Keratinocyte (primary cell): ENCODE measurements around the gene RNF121.

Source experiments
- CTCF ChIP-seq, 3 experiments: IDR thresholded peaks in 1 of 3; conservative IDR thresholded peaks in 1 of 3; optimal IDR thresholded peaks in 1 of 3; 2 replicates in 2 of 3; 3 replicates in 1 of 3; pipeline versions ENCODE3 to v1.5.1; 2011; ENCODE audit warnings: low read length in 3 of 3, mild to moderate bottlenecking in 3 of 3, moderate library complexity in 2 of 3, control low read depth in 1 of 3, inconsistent platforms in 1 of 3; ENCODE audit not compliant: insufficient read depth in 2 of 3; ENCODE audit errors: extremely low read depth in 1 of 3
- EZH2 ChIP-seq: IDR thresholded peaks from one replicate; pipeline ENCODE4 v1.6.1; 2012; ENCODE audit warnings: inconsistent platforms, mild to moderate bottlenecking, low read length, moderate library complexity

GRCh38 chr11:72037554-72038311 is 108.9 kb downstream of the RNF121 start:
- TF ChIP-seq CTCF (optimal IDR thresholded peaks at IDR 0.05 in 1 of 3, IDR thresholded peaks at IDR 0.05 in 1 of 3, conservative IDR thresholded peaks at IDR 0.05 in 1 of 3; ENCODE audit: extremely low read depth in 1 of 3, insufficient read depth in 2 of 3, low read length in 3 of 3) (no peak), EZH2 (no peak)
